Adrenal gland (tissue), 5 donors: Measurements from ENCODE around the gene APH1A.
"Not testable (repeated sequence)": the region's sequence is repeated elsewhere in the genome, so short reads cannot be mapped to it uniquely, and the experiment has no call there.

Source experiments
- POLR2A ChIP-seq, 2 donors: fragments of 450-650 bp; IDR thresholded peaks; one replicate each; pipeline ENCODE4 v1.6.1; 2017; ENCODE audit warnings: antibody characterized with exemption in 2 of 2, mild to moderate bottlenecking in 2 of 2, moderate library complexity in 1 of 2
- TF ChIP-seq, protein P1 (sequence below), 6 experiments: fragments of 450-650 bp in 4 of 6; fragments of 200-600 bp in 2 of 6; sonication (generic) in 1 of 6; IDR thresholded peaks; 1 replicate in 5 of 6; 2 replicates in 1 of 6; pipeline versions ENCODE4 v1.5.1 to v1.8.0; 2016 to 2021; ENCODE audit warnings: antibody characterized with exemption in 6 of 6, mild to moderate bottlenecking in 2 of 6, moderate library complexity in 1 of 6
- donor health status: DM: no; HTN: no; CAD: no.

GRCh38 chr1:150314691-150315090 lies 45.9 kb upstream of the APH1A start:
- TF ChIP-seq, protein P1, sequence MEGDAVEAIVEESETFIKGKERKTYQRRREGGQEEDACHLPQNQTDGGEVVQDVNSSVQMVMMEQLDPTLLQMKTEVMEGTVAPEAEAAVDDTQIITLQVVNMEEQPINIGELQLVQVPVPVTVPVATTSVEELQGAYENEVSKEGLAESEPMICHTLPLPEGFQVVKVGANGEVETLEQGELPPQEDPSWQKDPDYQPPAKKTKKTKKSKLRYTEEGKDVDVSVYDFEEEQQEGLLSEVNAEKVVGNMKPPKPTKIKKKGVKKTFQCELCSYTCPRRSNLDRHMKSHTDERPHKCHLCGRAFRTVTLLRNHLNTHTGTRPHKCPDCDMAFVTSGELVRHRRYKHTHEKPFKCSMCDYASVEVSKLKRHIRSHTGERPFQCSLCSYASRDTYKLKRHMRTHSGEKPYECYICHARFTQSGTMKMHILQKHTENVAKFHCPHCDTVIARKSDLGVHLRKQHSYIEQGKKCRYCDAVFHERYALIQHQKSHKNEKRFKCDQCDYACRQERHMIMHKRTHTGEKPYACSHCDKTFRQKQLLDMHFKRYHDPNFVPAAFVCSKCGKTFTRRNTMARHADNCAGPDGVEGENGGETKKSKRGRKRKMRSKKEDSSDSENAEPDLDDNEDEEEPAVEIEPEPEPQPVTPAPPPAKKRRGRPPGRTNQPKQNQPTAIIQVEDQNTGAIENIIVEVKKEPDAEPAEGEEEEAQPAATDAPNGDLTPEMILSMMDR (IDR thresholded peaks at IDR 0.05), result not testable (repeated sequence)
- not testable (repeated sequence) for TF ChIP-seq POLR2A (IDR thresholded peaks at IDR 0.05)
